NOMO-1 treated with DMSO at 0.1 percent for 48 hours (cell line): Measurements from ENCODE around the gene POLR2I.

Experiments used
- DNase-seq: peaks from one replicate; lab custom pipeline; 2025; ENCODE audit not compliant: unreplicated experiment; lab: John Stamatoyannopoulos, UW

Gene POLR2I

GRCh38 chr19:36064826-36065225, 49.8 kb downstream of the POLR2I start:
- DNase-seq: no peak
